ENCODE results near the gene CDH22.

Gene CDH22

GRCh38 chr20:46354207-46354555 lies 45.9 kb upstream of the CDH22 start:
- TF ChIP-seq CTCF (IDR thresholded peaks at IDR 0.05; ENCODE audit: borderline replicate concordance, insufficient read depth, low read depth, low read length) = no peak
- no peak overlapping the region for H3K4me3 ChIP-seq (ENCODE audit: low read depth, low read length)

GRCh38 chr20:46353500-46354206 lies 45.4 kb upstream of the CDH22 start:
- H3K4me3 ChIP-seq (ENCODE audit: low read depth, low read length) = no peak overlapping the region
- TF ChIP-seq CTCF (IDR thresholded peaks at IDR 0.05; ENCODE audit: borderline replicate concordance, insufficient read depth, low read depth, low read length) = no peak

- H3K4me3 ChIP-seq (ENCODE audit: low read depth, low read length) = no peak overlapping the region
- no peak for TF ChIP-seq CTCF (IDR thresholded peaks at IDR 0.05; ENCODE audit: borderline replicate concordance, insufficient read depth, low read depth, low read length)
Measured at GRCh38 chr20:46352370-46352938, 44.2 kb upstream of the CDH22 start.

GRCh38 chr20:46351357-46352058 lies 43.2 kb upstream of the CDH22 start:
- no peak overlapping the region for H3K4me3 ChIP-seq (ENCODE audit: low read depth, low read length)
- TF ChIP-seq CTCF (IDR thresholded peaks at IDR 0.05; ENCODE audit: borderline replicate concordance, insufficient read depth, low read depth, low read length) = no peak

GRCh38 chr20:46350986-46351267 lies 42.6 kb upstream of the CDH22 start:
- no peak overlapping the region for H3K4me3 ChIP-seq (ENCODE audit: low read depth, low read length)
- TF ChIP-seq CTCF (IDR thresholded peaks at IDR 0.05; ENCODE audit: borderline replicate concordance, insufficient read depth, low read depth, low read length) = no peak

GRCh38 chr20:46350201-46350985 lies 42.1 kb upstream of the CDH22 start:
- TF ChIP-seq CTCF (IDR thresholded peaks at IDR 0.05; ENCODE audit: borderline replicate concordance, insufficient read depth, low read depth, low read length) = no peak
- H3K4me3 ChIP-seq (ENCODE audit: low read depth, low read length) = peak overlapping the region; percentile 24

All from GM12875 (cell line).